Glomerular endothelial cell (primary cell): ENCODE measurements around the gene PHGDH. TPM values are rescaled to one million over a fixed set of nuclear protein-coding genes. Genes with fewer than 3 reads are reported as not detected.
"Not testable (repeated sequence)": the region's sequence is repeated elsewhere in the genome, so short reads cannot be mapped to it uniquely, and the experiment has no call there.

ENCODE experiments used
- DNase-seq: peaks from one replicate; pipeline ENCODE4 v3.0.0-alpha.2; 2011; ENCODE audit warnings: low read depth, low spot score; ENCODE audit errors: extremely low read depth
- total RNA-seq: library from RNA; depleted of rRNA; stranded (reverse); fragments of >200 nt; gene quantifications from 2 replicates; pipeline ENCODE4 v1.2.3, GENCODE V29; 2015

Gene PHGDH
- total RNA-seq, 1 donor from 2014 or later = 26.4 TPM

- DNase-seq = no peak
Measured at GRCh38 chr1:119784191-119784781, 72.6 kb downstream of the PHGDH start.

DNA sequence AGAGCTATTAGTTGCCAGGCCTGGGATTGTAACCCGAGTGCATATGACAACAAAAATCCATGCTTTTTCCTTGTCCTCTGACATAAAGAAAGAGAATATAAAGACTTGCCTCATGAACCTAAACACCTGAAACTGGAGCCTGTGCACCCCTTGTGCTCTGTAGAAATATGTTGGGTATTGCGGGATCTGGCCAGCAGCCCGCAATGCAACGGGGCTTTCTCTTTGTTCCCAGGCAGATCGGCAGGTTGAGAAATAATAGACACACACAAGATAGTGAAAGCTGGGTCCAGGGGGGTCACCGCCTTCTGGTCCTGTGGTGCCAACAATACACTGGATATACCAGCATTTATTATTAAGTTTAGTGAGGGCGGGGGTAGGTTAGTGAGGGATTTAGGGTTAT lies 74.3 kb downstream of the PHGDH start:
- DNase-seq = not testable (repeated sequence)

GRCh38 chr1:119786473-119787050 lies 74.8 kb downstream of the PHGDH start:
- DNase-seq = not testable (repeated sequence)

DNA sequence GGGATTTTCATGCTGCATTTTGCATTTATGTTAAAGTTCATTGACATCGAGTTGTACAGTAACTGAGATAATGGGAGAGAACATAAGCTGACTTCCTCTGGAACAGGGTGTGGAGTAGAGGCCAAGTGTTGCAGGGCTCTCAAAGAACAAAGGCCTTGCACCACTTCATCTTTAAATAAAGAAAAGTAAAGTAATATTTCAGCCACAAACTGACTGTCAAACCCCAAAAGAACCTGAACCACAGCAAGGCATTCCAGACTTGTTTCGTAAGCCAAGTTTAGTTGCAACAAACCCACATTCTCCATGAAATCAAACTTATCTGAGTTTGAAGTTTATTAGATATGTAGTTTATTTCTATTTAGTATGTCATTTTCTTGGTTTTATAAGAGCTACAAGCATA lies 76.0 kb downstream of the PHGDH start:
- DNase-seq = no peak

- no peak for DNase-seq
Measured at GRCh38 chr1:119790451-119791198, 78.9 kb downstream of the PHGDH start.

DNA sequence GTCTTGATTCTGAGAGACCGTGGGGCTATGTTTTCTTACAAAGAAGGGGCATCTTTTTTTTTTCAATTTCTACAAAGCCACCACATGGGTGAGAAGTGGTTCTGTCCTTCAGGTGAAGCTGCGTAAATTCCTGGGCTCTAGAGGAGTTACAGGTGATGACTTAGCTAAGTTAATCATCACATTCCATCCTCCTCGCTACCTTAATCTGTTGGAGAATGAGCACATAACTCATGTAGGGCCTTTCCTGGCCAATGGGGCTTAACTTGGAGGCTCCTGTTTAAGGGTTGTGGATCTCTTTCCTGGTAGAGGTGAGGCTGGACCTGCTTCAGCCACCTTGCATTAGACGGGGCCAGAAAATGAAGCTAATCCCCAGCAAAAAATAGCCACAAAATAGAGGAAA lies 79.6 kb downstream of the PHGDH start:
- no peak for DNase-seq

Other genes with a start within 250 kb of the PHGDH start
- not detected in 2 replicates for gene HSD3B1, start 204.7 kb upstream of the PHGDH start, total RNA-seq
- 24.5 and 25.4 TPM in 2 replicates for gene ZNF697, start 63.7 kb upstream of the PHGDH start, total RNA-seq
- not detected in 2 replicates for gene HMGCS2, start 57.0 kb downstream of the PHGDH start, total RNA-seq
- gene REG4, start 99.5 kb downstream of the PHGDH start, total RNA-seq = not detected in 2 replicates
- gene ADAM30, start 184.6 kb downstream of the PHGDH start, total RNA-seq = not detected in 2 replicates